IPS DF 6.9 (cell line): ENCODE data around the gene MCCC1.

ENCODE experiments used
- DNase-seq: peaks from one replicate; pipeline ENCODE4 v3.0.0-alpha.2; 2013; ENCODE audit warnings: low read depth, low spot score
- H3K27ac ChIP-seq: one replicate; pipeline ENCODE4 v1.5.1; 2013; ENCODE audit warnings: low read length, control low read depth
- H3K27me3 ChIP-seq: 2 replicates; pipeline ENCODE4 v1.6.1; 2013; ENCODE audit warnings: mild to moderate bottlenecking, low read length; ENCODE audit not compliant: control insufficient read depth, insufficient read depth
- H3K36me3 ChIP-seq: 2 replicates; pipeline ENCODE4 v1.6.1; 2013; ENCODE audit warnings: low read length; ENCODE audit not compliant: control insufficient read depth, insufficient read depth
- H3K4me1 ChIP-seq: 2 replicates; pipeline ENCODE4 v1.6.1; 2013; ENCODE audit warnings: low read length; ENCODE audit not compliant: control insufficient read depth, insufficient read depth
- H3K4me3 ChIP-seq: 2 replicates; pipeline ENCODE4 v1.5.1; 2013; ENCODE audit warnings: mild to moderate bottlenecking, low read length
- H3K9me3 ChIP-seq: 2 replicates; pipeline ENCODE4 v1.6.1; 2013; ENCODE audit warnings: low read length, inconsistent platforms; ENCODE audit not compliant: control insufficient read depth, insufficient read depth
- WGBS: extraction: QIAGEN DNeasy Blood & Tissue Kit; methylation state at CpG from one replicate; pipeline ENCODE4 v1.1.7; 2013; ENCODE audit warnings: mixed read lengths, missing lambda C conversion rate; ENCODE audit not compliant: insufficient read length, insufficient coverage; 5-methylcytosine and 5-hydroxymethylcytosine counted together

MCCC1 gene

GRCh38 chr3:183058351-183058750, 40.9 kb downstream of the MCCC1 start:
- DNase-seq, result no peak
- Histone ChIP-seq H3K9me3 (no peaks in the 10 kb centered on the region), H3K4me3 (no peak overlapping the region), H3K27me3 (no peaks in the 10 kb centered on the region), H3K36me3 (no peaks in the 10 kb centered on the region), H3K27ac (no peak overlapping the region), H3K4me1 (no peaks in the 10 kb centered on the region)
- no CpG with 5 or more reads among the region's 2 CpGs for WGBS

- H3K4me3 ChIP-seq, result no peak overlapping the region
- H3K27me3 ChIP-seq, result no peaks in the 10 kb centered on the region
- no peaks in the 10 kb centered on the region for H3K4me1 ChIP-seq
- H3K9me3 ChIP-seq, result no peaks in the 10 kb centered on the region
- no peak overlapping the region for H3K27ac ChIP-seq
- no peak for DNase-seq
- H3K36me3 ChIP-seq, result peaks cover 3% of the 10 kb centered on the region; the same call in 1 of the 2 replicates
These were observed 48.6 kb downstream of the MCCC1 start for GRCh38 chr3:183050706-183051105.

- WGBS, result no CpG with 5 or more reads among the region's 2 CpGs
- peaks cover 3% of the 10 kb centered on the region; the same call in 1 of the 2 replicates for H3K36me3 ChIP-seq
- H3K4me3 ChIP-seq, result no peak overlapping the region
These were observed 52.4 kb downstream of the MCCC1 start for GRCh38 chr3:183046883-183047282.

GRCh38 chr3:183044547-183045229, 54.6 kb downstream of the MCCC1 start:
- DNase-seq, result no peak
- Histone ChIP-seq H3K27ac (no peak overlapping the region), H3K27me3 (no peaks in the 10 kb centered on the region), H3K4me1 (no peaks in the 10 kb centered on the region), H3K4me3 (no peak overlapping the region), H3K36me3 (peaks cover 2% of the 10 kb centered on the region; the same call in 1 of the 2 replicates), H3K9me3 (no peaks in the 10 kb centered on the region)
- no CpG with 5 or more reads among the region's 11 CpGs for WGBS

More at GRCh38 chr3:183046883-183047282, 52.4 kb downstream of the MCCC1 start:
- Histone ChIP-seq H3K27me3 (no peaks in the 10 kb centered on the region), H3K4me1 (no peaks in the 10 kb centered on the region), H3K9me3 (no peaks in the 10 kb centered on the region), H3K27ac (no peak overlapping the region)
- DNase-seq, result no peak

- WGBS, result no CpG with 5 or more reads among the region's 12 CpGs
- Histone ChIP-seq H3K27ac (no peak overlapping the region), H3K36me3 (peaks cover 9% of the 10 kb centered on the region; the same call in 1 of the 2 replicates), H3K27me3 (no peaks in the 10 kb centered on the region), H3K9me3 (no peaks in the 10 kb centered on the region), H3K4me3 (no peak overlapping the region), H3K4me1 (no peaks in the 10 kb centered on the region)
- no peak for DNase-seq
These were observed 60.5 kb downstream of the MCCC1 start for GRCh38 chr3:183038757-183039156.

GRCh38 chr3:183038221-183038620, 61.1 kb downstream of the MCCC1 start:
- Histone ChIP-seq H3K9me3 (no peaks in the 10 kb centered on the region), H3K27ac (no peak overlapping the region), H3K4me3 (no peak overlapping the region), H3K4me1 (no peaks in the 10 kb centered on the region), H3K36me3 (peaks cover 10% of the 10 kb centered on the region; the same call in 1 of the 2 replicates), H3K27me3 (no peaks in the 10 kb centered on the region)
- WGBS, result no CpG with 5 or more reads among the region's 2 CpGs
- DNase-seq, result no peak

GRCh38 chr3:183033746-183034145, 65.5 kb downstream of the MCCC1 start:
- no peaks in the 10 kb centered on the region for H3K9me3 ChIP-seq
- no peaks in the 10 kb centered on the region for H3K27me3 ChIP-seq
- no peak overlapping the region for H3K4me3 ChIP-seq
- no peaks in the 10 kb centered on the region for H3K4me1 ChIP-seq
- no peak overlapping the region for H3K27ac ChIP-seq
- H3K36me3 ChIP-seq, result peaks cover 8% of the 10 kb centered on the region; the same call in 1 of the 2 replicates
- DNase-seq, result no peak
- WGBS, result no CpG with 5 or more reads among the region's 2 CpGs

GRCh38 chr3:183032880-183033555, 66.3 kb downstream of the MCCC1 start:
- H3K36me3 ChIP-seq, result peaks cover 8% of the 10 kb centered on the region; the same call in 1 of the 2 replicates
- H3K9me3 ChIP-seq, result no peaks in the 10 kb centered on the region
- no peaks in the 10 kb centered on the region for H3K27me3 ChIP-seq
- H3K4me1 ChIP-seq, result no peaks in the 10 kb centered on the region
- no CpG with 5 or more reads among the region's 6 CpGs for WGBS
- DNase-seq, result no peak
- H3K27ac ChIP-seq, result no peak overlapping the region
- no peak overlapping the region for H3K4me3 ChIP-seq

- Histone ChIP-seq H3K27ac (no peak overlapping the region), H3K4me1 (no peaks in the 10 kb centered on the region), H3K9me3 (no peaks in the 10 kb centered on the region), H3K4me3 (no peak overlapping the region), H3K36me3 (peaks cover 4% of the 10 kb centered on the region; the same call in 1 of the 2 replicates), H3K27me3 (no peaks in the 10 kb centered on the region)
- no CpG with 5 or more reads among the region's 1 CpG for WGBS
- DNase-seq, result no peak
These were observed 67.5 kb downstream of the MCCC1 start for GRCh38 chr3:183031826-183032225.

- Histone ChIP-seq H3K36me3 (peaks cover 4% of the 10 kb centered on the region; the same call in 1 of the 2 replicates), H3K27me3 (no peaks in the 10 kb centered on the region), H3K9me3 (no peaks in the 10 kb centered on the region), H3K27ac (no peak overlapping the region), H3K4me1 (no peaks in the 10 kb centered on the region), H3K4me3 (no peak overlapping the region)
- DNase-seq, result no peak
- WGBS, result no CpG with 5 or more reads among the region's 3 CpGs
These were observed 70.9 kb downstream of the MCCC1 start for GRCh38 chr3:183028416-183028815.
